DMS 273 (cell line): Measurements from ENCODE around the gene TXLNB.
"Not testable (repeated sequence)": the region's sequence is repeated elsewhere in the genome, so short reads cannot be mapped to it uniquely, and the experiment has no call there.

Experiments used
- DNase-seq: peaks from one replicate; lab custom pipeline; 2025; ENCODE audit not compliant: unreplicated experiment; lab: John Stamatoyannopoulos, UW

TXLNB gene

DNA sequence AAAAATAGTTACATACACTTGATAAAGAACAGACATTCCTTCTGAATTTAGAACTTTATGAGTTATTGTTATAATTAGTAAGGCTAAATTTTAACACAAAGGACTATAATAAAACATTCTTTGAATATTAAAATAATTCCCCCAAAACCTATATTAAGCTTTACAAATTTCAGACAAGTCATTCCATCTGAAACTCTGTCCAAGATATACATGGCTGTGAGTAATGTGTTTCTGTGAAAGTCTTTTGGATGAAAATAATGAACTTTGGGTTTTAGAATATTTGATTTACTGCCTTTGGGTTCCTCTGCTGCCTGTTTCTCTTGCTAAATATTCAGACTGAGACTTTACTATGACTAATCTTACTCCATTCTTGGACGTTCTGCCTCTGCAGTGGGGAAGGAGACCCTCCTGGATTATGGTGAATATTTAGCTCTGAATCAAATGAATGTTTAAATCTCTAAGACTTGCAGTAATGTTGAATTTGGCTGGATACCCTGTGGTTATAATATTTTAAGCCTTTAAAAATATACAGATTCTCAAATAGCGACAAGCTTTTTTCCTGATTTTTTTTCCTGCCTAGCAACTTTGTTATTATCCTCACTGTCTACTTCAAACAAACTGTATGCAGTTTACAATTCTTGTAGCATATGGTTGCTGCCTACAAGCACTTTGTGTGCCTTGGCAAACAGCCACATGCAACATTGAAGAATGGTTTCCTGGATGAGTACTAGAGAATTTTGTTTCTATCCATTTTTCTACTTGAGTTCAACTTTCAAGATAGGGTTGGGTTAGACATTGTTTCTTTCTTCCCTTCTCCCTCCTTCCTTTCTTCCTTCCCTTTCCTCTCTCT, 51.4 kb downstream of the TXLNB start:
- DNase-seq, result peak; percentile 92

DNA sequence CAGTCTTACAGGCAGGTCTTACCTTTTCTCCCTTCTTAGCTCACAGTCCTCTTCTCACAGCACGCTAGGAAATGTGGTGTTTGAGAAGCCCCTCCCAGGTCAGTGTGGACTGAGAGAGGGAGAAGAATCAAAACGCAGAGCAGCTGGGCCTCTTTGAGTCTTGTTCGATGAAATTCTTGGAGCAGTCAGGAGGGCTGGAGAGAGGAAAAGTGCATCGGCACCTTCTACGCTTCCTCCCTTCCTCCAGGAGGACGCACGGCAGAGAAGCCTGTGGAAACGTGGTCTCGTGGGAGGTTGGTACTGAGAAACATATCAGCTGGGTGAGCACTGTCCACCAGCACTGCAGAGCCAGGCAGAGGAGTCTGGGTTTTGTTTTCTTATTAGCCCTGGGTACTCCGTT, 52.7 kb downstream of the TXLNB start:
- DNase-seq, result peak; percentile 81

GRCh38 chr6:139236105-139236504, 55.7 kb downstream of the TXLNB start:
- DNase-seq, result no peak

DNA sequence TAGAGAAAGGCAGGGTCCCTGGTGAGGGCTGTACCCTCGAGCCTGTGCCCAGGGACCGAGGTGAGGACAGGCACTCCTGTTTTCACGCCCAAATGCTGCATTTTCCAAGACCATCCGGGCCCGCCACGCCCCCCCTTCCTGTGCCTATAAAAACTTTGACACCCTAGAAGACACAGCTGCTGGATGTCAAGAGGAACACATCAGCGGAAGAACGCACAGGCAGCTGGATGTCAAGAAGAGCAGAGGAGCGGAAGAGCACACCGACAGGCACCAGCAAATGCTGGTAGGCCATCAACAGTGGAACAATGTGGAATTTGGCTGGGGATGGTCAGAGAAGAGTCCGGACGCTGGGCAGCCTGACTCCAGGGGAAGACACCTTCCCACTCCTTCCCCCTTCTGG, 56.1 kb downstream of the TXLNB start:
- no peak for DNase-seq

- not testable (repeated sequence) for DNase-seq
Measured at GRCh38 chr6:139234193-139234592, 57.6 kb downstream of the TXLNB start.

- DNase-seq, result no peak
Measured at GRCh38 chr6:139231206-139231605, 60.6 kb downstream of the TXLNB start.

GRCh38 chr6:139230391-139230840, 61.4 kb downstream of the TXLNB start:
- DNase-seq, result peak; percentile 84

DNA sequence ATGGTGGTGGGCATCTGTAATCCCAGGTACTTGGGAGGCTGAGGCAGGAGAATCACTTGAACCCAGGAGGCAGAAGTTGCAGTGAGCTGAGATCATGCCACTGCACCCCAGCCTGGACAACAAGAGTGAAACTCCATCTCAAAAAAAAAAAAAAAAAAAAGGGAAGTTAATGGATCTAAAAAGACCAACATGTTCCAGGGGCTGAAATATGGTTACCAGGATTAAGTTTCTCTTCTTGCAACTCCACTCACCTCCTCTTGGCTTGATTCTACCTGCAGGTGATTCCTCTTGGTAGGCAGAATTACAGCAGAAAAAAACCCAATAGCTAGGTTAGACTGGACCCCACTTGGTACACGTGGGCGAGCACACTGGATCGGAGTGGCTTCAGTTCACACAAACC, 63.4 kb downstream of the TXLNB start:
- not testable (repeated sequence) for DNase-seq

GRCh38 chr6:139219746-139220145, 72.1 kb downstream of the TXLNB start:
- DNase-seq, result no peak

DNA sequence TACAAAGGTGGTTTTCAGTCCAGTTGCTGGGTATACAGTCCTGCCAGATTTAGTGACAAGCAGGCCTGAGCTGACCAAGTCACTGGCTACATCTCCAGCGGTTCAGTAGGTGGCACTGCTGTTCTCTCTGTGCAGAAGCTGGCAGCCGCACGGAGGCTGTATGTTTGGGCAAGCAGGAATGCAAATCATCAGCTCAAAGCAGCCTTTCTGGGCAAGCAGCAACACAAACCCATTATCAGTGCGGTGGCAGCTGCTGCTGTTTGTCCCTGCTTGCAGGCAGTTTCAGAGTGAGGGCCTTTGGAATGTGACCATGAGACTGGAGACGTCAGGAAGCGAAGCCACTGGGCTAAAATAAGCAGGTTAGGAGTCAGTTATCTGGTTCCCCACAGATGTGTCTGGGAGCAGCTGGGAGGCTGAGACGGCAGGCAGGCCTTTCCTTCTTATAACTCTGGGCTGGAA, 72.5 kb downstream of the TXLNB start:
- peak; percentile 97 for DNase-seq

- not testable (repeated sequence) for DNase-seq
Measured at GRCh38 chr6:139212460-139212859, 79.3 kb downstream of the TXLNB start.

GRCh38 chr6:139210766-139211165, 81.0 kb downstream of the TXLNB start:
- not testable (repeated sequence) for DNase-seq

GRCh38 chr6:139205843-139206242, 86.0 kb downstream of the TXLNB start:
- DNase-seq, result no peak

DNA sequence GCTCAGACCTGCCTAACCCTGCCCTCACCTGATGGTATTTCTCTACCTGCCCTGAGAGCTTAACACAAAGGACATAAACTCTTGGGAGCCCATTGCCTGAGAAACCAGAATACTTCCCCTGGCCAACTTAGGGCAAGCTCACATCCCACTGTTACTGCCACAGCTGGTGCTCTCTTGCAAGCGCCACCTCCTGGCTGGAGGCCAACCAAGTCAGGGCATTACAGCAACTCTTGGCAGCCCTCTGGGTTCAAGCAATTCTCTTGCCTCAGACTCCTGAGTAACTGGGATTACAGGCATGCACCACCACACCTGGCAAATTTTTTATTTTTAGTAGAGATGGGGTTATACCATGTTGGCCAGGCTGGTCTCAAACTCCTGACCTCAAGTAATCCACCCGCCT, 86.8 kb downstream of the TXLNB start:
- DNase-seq, result peak; percentile 45

GRCh38 chr6:139201378-139201777, 90.4 kb downstream of the TXLNB start:
- no peak for DNase-seq

DNA sequence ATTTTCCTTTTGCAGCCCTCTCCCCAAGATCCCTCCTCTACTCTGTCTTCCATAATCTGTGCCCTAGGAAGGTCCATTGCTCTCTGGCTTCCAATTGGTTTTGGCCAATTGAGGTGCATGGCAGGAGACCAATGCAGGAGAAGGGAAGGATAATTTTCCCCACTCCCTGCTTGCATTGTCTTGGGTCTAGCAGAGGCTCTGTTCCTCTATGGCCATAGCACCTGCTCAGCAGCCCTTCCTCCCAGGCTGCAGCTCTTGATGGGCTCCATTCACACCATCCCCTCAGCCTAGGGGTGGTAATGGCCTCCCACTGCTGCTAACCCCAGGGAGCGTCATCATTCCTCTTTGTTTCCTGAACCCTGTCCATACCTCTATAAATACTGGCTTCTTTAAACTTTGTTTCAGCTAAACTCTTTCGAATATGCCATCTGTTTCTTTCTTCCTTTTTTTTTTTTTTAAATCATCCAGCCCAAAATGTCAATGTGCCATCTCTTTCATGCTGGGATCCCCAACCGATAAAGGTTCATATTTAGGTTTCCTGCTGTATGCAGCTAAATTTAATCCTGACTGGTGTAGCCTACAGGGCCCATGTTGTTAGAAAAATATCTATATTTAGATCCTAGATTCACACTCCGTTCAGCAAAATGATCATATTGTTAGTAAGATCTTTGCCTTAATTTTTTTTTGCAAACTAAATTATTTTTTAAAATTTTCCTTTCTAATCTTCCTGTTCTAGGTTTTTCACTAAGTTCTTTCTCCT, 93.1 kb downstream of the TXLNB start:
- DNase-seq, result no peak

GRCh38 chr6:139194740-139195139, 97.1 kb downstream of the TXLNB start:
- no peak for DNase-seq
